Medulla oblongata (tissue), 1 donor: ENCODE data around the gene CBL.

Experiments
- DNase-seq: peaks from one replicate; pipeline ENCODE4 v3.0.0-alpha.2; 2015; ENCODE audit errors: extremely low spot score

The CBL gene

DNA sequence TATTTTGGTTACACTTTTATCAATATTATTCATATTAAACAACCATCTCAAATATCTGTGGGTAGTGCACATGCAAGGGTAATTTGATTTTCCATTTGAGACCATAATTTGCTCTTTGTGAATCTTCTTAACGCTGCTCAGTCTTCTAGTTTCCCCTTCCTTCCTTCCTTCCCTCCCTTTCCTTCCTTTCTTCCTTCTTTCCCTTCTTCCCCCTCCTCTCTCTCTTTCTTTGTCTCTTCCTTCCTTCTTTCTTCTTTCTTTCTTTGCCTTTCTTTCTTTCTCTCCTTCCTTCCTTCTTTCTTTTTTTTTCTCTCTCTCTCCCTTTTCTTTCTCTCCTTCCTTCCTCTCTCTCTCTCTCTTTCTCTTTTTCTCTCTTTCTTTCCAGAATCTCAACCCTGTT lies 124.1 kb downstream of the CBL start:
- no peak for DNase-seq

DNA sequence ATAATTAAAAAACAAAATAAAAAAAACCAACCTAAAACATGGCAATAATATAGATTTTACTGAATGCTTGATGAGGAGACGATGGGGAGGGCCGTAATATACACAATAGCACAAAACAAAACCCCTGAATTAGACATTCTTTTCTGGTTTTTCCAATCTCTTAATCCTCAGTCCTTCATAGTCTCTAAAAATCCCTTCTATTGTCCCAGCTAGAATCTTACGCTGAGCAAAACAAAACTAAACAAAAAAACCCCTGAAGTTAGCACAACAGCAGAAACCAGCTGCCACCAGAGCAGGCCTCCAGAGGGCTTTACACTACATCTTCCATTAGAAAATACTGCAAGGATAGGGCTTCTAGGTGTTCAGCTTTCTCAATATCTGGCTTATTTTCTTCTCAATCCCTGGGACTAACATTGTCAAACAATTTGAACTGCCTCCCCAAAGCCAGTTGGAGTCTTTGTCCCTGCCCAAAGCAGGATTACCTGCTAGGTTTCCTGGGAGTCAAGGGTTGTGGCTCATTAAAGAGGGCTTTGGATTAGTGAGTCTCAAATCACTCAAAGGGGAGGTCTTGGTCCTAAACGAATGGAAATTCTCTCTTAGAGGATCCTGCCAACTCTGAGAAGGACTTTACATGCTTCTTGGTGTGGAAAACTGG lies 126.1 kb downstream of the CBL start:
- DNase-seq: no peak

DNA sequence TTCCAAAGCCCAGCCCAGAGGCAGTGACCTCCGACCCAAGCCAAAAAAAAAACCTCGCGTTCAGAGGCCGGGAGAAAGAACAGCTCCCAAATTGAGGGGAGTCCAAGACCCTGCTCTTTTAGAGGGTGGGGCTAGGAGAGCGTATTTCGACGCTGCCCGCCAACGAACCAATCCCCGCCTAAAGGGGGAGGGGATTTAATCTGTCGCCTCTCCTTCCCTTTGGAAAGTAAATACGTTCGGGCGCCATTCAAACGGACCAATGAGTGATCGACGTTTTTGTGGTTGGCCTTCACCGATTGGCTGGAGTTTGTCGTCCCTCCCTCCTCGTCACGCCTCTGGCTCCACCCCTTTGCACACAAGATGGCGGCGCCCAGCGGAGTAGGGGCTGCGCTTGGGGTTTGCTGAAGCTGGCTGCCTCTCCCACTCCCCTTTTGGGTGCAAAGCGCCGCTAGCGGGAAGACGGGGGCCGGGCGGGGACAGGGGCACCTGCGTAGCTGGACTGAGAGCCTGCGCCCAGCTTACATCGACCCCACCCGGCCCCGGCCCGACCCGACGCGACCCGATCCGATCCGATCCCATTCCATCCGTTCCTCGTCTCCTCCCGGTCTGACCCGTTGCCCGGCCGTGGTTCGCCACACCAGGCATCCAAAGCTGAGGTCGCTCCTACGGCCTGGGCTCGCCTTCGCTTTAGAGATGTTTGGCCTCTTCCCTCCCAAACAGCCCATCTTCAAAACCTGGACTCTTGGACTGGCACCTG lies 128.2 kb downstream of the CBL start, which contains the start of gene RNF26:
RNF26 (plus strand) TSS at position 354 of the 757 bp plus-strand sequence. CDS start 596 bp downstream, outside the sequence.
- peak; percentile 99 for DNase-seq

DNA sequence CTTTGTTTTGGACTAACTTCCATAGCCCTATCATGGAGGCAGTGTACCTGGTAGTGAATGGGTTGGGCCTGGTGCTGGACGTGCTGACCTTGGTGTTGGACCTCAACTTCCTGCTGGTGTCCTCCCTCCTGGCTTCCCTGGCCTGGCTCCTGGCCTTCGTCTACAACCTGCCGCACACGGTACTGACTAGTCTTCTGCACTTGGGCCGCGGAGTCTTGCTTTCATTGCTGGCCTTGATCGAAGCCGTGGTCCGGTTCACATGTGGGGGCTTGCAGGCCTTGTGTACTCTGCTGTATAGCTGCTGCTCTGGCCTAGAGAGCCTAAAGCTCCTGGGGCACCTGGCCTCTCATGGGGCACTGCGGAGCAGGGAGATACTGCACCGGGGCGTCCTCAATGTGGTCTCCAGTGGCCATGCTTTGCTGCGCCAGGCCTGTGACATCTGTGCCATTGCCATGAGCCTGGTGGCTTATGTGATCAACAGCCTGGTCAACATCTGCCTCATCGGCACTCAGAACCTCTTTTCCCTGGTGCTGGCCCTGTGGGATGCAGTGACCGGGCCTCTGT lies 129.0 kb downstream of the CBL start:
- DNase-seq: no peak

DNA sequence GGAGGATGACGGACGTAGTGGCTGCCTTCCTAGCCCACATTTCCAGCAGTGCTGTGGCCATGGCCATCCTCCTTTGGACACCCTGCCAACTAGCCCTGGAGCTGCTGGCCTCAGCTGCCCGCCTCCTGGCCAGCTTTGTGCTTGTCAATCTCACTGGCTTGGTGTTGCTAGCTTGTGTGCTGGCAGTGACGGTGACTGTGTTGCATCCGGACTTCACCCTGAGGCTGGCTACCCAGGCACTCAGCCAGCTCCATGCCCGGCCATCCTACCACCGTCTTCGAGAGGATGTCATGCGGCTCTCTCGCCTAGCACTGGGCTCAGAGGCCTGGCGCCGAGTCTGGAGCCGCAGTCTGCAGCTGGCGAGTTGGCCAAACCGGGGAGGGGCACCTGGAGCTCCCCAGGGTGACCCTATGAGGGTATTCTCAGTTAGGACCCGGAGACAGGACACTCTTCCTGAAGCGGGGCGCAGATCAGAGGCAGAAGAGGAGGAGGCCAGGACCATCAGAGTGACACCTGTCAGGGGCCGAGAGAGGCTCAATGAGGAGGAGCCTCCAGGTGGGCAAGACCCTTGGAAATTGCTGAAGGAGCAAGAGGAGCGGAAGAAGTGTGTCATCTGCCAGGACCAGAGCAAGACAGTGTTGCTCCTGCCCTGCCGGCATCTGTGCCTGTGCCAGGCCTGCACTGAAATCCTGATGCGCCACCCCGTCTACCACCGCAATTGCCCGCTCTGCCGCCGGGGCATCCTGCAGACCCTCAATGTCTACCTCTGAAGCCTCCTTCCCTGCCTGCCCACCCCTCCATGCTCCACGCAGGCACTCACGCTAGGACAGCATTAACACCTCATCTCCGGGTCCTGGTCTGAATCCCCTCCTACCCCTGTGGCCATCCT lies 129.8 kb downstream of the CBL start:
- DNase-seq: peak; percentile 77

DNA sequence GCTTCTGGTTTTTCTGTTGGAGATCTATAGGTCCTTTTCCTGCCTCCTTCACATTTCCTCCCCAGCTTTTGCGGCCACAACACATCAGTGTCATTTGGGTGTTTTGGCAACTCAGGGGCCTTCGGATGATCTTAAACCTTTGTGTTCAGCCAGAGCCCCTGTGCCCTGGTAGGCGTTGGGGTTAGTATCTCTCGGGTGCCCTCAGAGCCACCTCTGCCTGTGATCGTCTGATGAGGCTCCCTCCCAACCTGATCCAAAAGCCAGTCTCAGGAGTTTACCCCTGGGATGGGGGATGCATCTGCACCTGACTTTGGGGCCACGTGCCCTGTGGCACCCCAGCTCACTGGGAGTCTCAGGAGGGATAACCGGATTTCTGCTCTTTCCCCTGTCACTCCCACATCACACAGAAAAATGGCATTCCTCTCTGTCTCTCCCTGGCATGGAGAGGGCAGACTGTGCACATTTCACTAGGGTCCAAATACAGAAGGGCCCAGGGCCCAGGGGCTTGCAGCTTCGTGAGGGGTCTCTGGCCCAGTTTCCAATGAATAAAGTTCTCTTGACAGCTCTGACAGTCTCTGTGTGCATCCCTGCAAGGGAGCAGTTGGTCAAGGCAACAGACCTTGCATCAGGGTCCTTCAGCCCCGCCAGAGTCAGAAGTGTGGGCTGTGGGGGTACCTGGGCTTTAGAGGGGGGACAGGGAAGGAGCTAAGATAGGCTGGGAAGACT lies 130.8 kb downstream of the CBL start:
- no peak for DNase-seq

DNA sequence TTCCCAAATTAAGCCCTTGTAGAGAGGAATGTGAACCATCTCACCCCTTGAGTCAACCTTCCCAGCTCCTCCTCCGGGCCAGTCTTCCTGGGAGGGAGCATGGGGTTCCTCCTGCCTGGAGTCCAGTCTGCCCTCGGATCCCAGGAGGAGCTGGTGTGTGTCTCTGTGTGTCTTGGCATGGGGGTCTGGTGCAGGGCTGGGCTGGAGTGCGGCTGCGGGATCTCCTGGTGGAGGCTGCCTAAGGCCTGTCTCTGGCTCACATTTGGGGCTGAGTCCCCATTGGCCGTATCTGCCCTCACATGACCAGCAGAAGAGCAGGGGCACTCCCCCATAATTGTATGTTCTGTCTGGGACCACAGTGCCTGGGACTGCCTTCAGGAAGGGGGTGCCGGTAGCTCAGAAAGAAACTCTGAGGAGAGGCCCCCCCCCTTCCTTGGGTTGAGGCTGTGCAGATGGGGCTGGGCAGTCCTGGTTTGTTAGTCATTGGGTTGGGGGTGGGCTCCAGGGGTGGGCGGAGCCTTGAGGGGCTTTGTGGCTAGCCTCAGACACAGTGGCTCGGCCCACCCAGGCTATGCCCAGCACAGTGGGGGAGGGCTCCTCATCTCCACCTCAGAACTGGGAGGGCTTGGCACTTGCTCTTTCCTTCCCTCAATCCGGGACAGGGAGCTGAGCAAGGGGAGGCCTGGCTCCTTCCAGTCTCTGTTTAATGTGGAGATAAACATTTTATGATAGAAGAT lies 131.6 kb downstream of the CBL start:
- peak; percentile 9 for DNase-seq

DNA sequence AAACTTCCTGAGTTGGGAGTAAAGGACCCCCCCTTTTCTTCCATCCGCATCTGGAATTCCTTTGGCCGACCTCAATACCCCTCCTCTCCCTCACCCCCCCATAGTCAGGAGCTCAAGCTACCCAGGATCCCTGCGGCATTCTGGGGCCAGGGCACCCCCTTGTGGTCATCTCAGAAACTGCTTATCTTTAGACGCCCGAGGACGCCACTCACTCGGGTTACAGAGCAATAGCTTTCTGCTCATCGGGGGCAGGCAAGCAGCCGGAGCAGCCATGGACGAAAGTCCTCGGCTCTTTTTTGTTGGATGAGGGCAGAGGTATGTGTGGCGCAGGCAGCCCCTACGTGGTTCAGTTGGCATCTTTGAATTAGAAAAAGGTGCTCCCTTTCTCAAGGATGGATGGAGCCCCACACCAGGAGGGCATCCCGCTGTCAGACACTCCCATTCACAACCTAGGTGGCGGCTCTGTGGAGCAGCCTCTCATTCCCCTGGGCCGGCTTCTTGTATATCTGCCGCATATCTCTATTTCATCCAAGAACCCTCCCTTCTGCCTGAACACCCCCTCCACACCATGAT lies 132.3 kb downstream of the CBL start:
- DNase-seq: peak; percentile 88

DNA sequence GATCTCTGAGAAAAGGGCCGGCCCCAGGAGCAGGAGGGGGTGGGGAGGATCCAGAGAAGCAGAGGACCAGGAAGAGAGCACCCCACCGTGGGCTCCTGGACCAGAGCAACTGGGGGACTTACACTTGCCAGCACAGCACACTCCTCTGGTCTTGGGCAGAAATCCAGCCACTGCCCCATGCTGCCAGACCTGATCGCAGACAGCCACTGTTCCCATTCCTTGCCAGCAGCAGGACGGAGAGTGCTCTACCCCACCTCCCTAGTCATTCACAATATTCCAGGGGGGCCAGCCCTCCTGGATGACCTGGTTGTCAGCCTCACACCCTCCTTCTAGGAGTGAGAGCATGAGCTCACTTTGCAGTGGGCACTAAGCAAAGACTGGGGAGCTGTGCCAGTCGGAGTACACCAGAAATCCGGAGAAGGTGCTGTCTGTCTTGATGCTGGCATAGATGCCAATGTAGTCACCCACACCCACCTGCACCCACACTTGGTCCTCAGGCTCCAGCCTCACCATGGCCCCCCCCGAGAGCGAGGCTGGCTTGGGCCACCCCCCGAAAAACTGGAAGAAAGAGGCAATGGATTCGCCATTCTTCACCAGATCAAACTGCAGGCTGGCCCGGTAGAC lies 132.9 kb downstream of the CBL start:
- peak; percentile 45 for DNase-seq

DNA sequence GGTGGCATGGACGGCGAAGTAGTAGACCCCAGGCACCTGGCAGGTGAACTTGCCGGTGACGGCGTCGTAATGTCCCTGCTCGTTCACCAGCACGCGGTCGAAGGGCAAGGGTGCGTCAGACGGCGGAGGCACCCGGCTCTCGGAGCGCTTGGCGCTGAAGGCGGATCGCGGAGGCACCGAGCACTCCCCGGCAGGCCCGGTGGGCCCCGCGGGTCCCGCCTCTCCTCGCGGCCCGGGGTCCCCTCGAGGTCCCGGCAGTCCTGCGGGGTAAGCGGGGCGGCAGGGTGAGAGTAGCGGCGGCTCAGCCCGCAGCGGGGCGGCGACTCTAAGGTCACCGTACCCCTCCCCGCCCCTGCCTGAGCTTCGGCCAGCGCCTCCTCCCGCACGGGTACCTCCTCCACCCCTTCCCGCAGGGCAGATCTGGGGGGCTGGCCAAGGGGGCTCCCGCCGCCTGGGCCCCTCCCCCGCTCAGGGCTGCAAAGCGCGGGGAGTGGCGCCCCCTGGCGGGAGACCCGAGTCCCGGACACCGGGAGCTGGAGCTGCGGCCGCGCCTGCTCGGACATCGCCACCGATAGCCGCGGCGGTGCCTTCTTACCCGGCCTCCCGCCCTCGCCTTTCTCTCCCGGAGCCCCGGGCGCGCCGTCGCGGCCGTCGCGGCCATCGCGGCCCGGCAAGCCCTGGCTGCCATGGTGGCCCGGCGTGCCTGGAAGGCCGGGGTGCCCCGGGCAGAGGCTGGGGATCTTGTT lies 133.6 kb downstream of the CBL start:
- peak; percentile 79 for DNase-seq

DNA sequence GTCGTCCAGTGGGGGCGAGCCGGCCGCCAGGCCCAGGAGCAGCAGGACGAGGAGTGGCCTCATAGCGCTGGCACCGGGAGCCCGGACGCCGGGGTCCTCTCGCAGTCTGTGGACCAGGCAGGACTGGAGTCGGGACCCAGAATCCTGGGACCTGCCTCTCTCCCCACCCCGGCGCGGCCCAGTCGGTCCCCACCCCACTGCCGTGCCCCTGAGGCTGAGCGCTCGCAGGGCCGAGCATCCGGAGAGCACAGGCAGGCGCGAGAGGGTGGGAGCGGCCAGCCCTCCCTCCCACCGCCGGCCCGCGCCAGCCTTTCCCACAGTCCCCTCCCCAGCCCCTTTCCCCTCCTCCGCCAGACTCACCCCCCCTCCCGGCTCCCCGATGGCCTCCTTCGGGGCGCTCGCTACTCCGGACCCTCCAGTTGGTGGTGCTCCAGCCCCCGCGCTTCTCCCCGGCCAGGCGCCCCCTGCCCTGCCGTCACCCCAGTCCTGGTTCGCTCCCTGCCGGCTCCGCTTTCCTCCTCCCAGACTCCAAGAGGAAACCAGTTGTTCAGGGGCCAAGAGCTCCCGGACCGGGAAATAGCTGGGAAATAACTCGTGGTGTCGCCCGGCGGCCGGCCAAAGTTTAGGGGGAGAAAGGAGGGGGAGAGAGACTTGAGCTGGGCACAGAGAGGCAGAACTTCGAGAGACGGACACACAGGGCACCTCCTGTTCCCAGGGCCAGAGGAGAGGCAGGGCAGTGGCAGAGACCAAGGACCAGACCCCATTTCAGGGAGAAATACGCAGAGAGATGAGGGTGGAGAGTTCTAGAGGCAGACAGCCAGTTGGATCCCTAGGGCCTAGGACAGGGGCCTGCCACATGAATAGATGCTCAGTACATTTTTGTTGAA lies 134.4 kb downstream of the CBL start, which contains the start of gene C1QTNF5:
C1QTNF5 (minus strand) TSS at position 549 of the 887 bp plus-strand sequence; CDS start at position 63, 486 bp downstream.
- DNase-seq: peak; percentile 91

DNA sequence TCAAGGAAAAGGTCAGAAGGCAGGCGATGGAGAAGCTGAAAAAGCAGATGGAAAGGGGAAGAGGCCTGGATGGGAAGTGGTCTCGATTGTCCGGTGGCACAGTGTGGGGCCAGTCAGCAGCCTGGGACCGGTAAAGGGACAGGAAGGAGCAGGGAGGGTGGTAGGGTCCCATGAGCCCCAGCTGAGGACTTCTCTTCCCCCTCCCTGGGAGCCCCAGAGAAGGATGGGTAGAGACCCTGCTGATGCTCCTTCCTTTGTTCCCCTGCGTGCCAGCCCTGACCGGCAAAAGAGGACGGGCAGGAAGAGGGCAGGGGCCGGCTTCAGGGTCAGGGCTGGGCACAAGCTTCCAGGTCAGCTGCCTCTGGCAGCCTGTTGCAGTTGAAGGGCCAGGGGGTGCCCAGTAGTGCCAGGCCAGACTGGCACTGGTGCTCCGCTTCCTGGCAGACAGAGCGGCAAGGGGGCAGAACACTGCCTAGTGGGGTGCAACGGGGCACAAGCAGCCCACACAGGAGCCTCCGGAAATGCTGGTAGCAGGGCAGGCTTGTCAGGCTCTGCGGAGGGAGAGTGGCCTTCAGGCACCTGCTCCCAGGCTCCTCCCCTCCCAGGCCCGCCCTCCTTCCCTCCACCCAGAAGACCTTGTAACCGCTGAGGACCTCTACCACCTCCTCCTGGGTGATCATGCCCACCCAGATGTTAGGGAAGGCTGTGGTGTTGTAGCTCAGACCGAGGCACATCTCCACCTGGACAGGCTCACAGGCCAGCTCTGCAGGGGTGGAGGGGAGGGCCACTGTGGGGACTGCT lies 135.3 kb downstream of the CBL start:
- DNase-seq: no peak

DNA sequence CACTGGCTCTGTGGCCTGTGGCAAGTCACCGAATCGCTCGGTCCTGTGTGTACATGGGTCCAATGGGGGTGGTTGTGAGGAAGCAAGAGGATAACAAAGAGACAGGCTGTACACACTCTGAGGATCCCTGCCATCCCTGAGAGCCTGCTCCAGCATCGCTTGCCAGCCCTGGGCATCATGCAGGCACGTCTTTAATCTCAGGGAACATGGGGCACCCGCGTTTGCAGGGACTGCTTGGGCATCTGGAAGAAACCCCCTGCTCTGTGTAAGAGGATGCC lies 135.8 kb downstream of the CBL start:
- DNase-seq: no peak

DNA sequence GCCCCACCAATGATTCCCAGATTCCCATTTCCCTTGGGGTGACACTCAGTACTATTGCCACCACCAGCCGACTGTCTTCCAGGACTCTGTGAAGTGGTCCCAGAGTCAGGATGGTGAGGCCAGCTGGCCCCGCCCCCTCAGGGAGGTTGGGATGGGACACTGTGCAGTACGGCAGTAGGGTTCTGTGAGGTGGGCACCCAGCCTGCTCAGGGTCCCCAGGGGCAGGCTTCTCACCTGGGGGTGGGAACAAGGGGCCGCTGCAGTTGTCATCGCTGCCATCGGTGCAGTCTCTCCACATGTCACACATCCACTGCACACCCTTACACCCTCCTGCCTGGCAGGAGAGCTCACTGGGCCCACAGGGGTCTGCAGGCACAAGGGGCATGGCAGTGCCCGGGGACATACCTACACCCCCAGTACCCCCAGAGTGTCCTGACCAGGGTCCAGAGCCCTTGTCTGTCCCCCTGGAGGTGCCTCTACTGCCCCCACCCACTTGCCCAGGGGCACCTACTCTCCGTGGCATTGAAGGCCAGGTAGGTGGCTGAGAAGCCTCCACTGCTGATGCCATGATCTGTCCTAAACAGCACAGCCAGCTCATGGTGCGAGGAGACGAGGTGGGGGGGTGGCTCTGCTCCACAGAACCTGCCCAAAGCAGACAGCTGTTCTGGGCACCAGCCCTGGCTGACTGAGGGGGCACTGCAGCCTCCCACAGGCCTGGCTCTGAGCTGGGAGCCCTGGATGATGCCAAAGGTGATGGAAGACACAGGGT lies 136.4 kb downstream of the CBL start:
- DNase-seq: no peak

DNA sequence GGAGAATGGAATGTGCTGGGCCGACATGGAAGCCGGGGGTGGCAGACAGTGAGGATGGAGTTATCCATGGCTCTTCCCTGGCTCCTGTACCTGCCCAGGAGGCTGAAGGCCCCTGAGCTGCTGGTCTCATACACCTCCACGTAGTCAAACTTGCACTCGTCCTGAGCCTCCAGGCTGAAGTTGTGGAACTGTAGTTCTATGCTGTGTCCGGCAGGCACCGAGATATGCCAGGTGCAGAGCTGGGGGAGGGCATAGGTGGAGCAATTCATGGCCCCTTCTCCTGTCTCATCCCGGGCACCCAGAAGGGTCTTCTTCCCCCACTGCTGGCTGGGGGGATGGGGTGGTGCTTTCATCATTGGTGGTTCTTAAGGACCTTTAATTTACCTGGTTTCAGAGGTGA lies 137.6 kb downstream of the CBL start:
- DNase-seq: no peak

DNA sequence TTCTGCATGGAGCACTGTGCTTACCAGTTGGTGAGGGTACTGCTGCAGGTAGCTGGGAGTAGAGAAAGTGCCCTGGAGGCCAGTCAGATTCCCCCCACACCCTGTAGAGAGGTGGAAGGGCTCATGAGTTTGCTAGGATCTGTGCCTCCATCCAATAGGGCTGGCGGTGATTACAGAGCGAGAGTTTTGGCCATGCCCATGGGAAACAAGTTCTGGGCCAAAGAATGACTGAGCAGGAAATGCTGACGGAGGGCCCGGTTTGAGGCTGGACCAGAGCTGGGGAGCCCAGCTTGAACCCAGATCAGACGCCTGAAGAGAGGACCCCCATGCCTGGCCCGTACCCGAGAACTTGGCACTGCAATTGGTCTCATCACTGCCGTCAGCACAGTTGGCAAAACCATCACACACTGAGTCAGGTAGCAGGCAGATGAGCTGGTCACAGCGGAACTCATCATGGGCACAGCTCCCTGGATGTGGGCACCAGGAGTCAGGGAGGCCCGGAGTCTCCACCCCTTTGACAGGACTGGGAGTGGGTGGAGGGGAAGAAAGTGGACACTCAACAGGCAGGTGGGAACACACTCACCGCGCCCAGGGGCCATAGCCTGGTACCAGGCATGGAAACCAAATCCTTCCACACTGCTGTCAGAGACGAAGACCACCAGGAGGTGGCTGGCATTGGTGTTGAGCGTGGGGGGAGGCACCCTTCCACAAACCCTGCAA lies 138.3 kb downstream of the CBL start:
- DNase-seq: no peak
